ENCODE measurements around the gene FAT4. TPM values are rescaled to one million over a fixed set of nuclear protein-coding genes. Genes with fewer than 3 reads are reported as not detected.

FAT4 gene
- total and polyA plus RNA-seq, 9 of the 15 experiments (the other 6 are each of a cell fraction or from before 2014, with no cell fraction given), result 0.01 TPM; not detected in 8

DNA sequence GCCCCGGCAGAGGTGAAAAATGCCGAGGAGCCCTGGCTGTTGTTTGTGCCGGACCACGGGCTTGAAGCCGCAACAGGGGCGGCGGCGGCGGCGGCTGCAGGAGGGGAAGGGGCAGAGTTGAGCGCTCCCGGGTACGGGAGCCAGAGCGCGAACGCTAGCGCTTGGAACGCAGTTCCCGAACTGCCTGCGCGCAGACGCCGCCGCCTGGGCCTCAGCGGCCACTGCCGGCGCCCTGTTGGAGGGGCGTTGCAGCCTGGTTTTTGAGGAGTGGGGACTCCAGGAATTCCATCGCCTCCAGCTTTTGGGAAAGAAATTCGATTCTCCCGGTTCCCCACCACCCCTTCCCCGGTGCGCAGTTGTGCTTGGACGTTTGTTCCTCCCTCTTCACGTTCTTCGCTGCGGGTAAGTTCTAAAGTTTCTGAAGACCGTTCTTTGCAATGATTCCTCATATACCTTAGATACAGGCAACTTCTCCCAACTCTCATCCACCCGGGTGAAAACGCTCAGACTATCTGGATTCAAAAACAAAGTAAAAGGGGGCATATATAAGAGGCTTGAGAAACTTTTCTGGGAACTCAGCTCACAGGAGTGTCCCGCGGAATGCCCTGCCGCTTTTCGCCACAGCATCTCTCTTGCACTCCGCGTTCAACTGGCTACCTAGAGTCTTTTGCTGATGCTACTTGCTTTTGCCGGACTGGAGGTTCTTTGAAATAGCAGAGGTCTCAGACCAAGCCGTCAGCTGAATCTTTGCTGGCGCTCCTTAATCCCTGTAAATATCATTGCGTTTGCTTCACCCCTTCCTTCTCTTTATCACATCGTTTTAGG is 1.0 kb downstream of the FAT4 start:
- Histone ChIP-seq H3K4me1 (replicated peaks in 1 of 2; ENCODE audit: control insufficient read depth in 2 of 2, insufficient read depth in 2 of 2, low read length in 2 of 2) (peaks cover 0 to 24% of the 10 kb centered on the region in 2 experiments; a peak in 2 of 5 replicates), H3K9ac (ENCODE audit: insufficient read depth in 1 of 2, low read depth in 2 of 2, low read length in 2 of 2) (no peak overlapping the region), H3K27ac (ENCODE audit: extremely low read depth, low read depth, low read length) (no peak overlapping the region), H3K9me1 (ENCODE audit: control insufficient read depth, insufficient read depth, low read length) (no peaks in the 10 kb centered on the region), H3K27me3 (ENCODE audit: control insufficient read depth in 2 of 2, insufficient read depth in 2 of 2, low read length in 2 of 2) (peaks cover 0 to 13% of the 10 kb centered on the region in 2 experiments; a peak in 2 of 5 replicates), H3K79me2 (ENCODE audit: control insufficient read depth, insufficient read depth, low read length) (no peaks in the 10 kb centered on the region), H2AFZ (ENCODE audit: low read depth, low read length) (no peak overlapping the region), H3K36me3 (ENCODE audit: control insufficient read depth, insufficient read depth, low read length) (no peaks in the 10 kb centered on the region), H3K4me3 (no peak overlapping the region), H4K20me1 (replicated peaks; ENCODE audit: control insufficient read depth, insufficient read depth, low read length) (no peaks in the 10 kb centered on the region), H3K4me2 (ENCODE audit: insufficient read depth, low read length) (no peak overlapping the region), H3K9me3 (replicated peaks; ENCODE audit: control insufficient read depth, insufficient read depth, low read depth, low read length) (no peaks in the 10 kb centered on the region)
- FAIRE-seq, result no peak
- ChIA-PET CTCF (ENCODE audit: low intra/inter-chr PET ratio) (no interaction called here), POLR2A (no interaction called here)
- in situ Hi-C loops (cut with MboI) (loop anchor here (25.0 kb wide), 1 partner anchor 422 kb away; no protein-coding TSS in a partner anchor), intact Hi-C loops (cut with micrococcal nuclease) (loop anchor here (10.0 kb wide), 1 partner anchor 659 kb away; no protein-coding TSS in a partner anchor)
- no peak for ATAC-seq
- 33% methylated on average over 45 of the region's 51 CpGs for WGBS (ENCODE audit: insufficient coverage, low coverage, missing lambda C conversion rate)
- TF ChIP-seq DEAF1 (CRISPR knock-in tag; IDR thresholded peaks at IDR 0.05), result no peak
- no peak for TF ChIP-seq KDM2B (CRISPR knock-in tag; IDR thresholded peaks at IDR 0.05)
- no peak for TF ChIP-seq CC2D1A (IDR thresholded peaks at IDR 0.05)
- no peak for TF ChIP-seq NCOA2 (IDR thresholded peaks at IDR 0.05; ENCODE audit: partially characterized antibody in 2 of 2)
- no peak for TF ChIP-seq HMG20B (CRISPR knock-in tag; IDR thresholded peaks at IDR 0.05)
- TF ChIP-seq SAFB (IDR thresholded peaks at IDR 0.05; ENCODE audit: borderline replicate concordance, low read depth, low read length), result no peak
- no peak for TF ChIP-seq FOXP4 (CRISPR knock-in tag; IDR thresholded peaks at IDR 0.05; ENCODE audit: borderline replicate concordance)
- TF ChIP-seq, protein P1, sequence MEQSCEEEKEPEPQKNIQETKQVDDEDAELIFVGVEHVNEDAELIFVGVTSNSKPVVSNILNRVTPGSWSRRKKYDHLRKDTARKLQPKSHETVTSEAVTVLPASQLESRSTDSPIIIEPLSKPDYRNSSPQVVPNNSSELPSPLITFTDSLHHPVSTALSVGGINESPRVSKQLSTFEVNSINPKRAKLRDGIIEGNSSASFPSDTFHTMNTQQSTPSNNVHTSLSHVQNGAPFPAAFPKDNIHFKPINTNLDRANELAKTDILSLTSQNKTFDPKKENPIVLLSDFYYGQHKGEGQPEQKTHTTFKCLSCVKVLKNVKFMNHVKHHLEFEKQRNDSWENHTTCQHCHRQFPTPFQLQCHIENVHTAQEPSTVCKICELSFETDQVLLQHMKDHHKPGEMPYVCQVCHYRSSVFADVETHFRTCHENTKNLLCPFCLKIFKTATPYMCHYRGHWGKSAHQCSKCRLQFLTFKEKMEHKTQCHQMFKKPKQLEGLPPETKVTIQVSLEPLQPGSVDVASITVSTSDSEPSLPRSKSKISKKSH (CRISPR knock-in tag; IDR thresholded peaks at IDR 0.05), result no peak
- no TSS peak for BruUV-seq (replicated peaks)
- no peak for DNase-seq (ENCODE audit: extremely low read depth in 1 of 4, low spot score in 3 of 4)
